Measurements from ENCODE around the gene PPM1B. TPM values are rescaled to one million over a fixed set of nuclear protein-coding genes. Genes with fewer than 3 reads are reported as not detected.
"Not testable (repeated sequence)": the region's sequence is repeated elsewhere in the genome, so short reads cannot be mapped to it uniquely, and the experiment has no call there.

The PPM1B gene
- total and polyA plus RNA-seq, 9 donors = 19.9 to 39.7 (median 28.0) TPM

DNA sequence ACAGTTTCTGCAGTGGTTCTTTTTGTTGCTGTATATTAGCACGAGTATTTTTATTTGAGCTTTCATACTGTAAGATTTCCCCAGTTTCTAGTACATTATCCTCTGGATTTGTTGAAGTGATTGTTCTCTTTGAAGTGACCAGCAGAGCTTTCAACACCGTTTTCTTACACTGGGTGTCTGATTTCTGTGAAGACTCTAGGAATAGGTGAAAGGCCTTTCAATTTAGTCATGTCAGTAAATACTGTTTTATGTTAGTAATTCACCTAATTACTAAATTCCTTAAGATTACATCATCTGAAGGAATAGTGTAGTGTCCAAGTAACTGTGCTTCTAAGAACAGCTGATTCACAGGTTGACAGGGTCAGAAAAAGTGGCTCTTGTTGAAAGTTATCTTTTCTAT, 2.3 kb downstream of the PPM1B start:
- no CpG with 5 or more reads among the region's 2 CpGs for WGBS (ENCODE audit: insufficient coverage)
- Histone ChIP-seq H3K27ac (ENCODE audit: low read length) (no peak overlapping the region), H3K36me3 (ENCODE audit: control insufficient read depth, insufficient read depth, low read length) (no peaks in the 10 kb centered on the region), H3K4me3 (ENCODE audit: low read length) (no peak overlapping the region), H3K9me3 (replicated peaks; ENCODE audit: control insufficient read depth, low read depth, low read length) (no peaks in the 10 kb centered on the region), H3K4me1 (ENCODE audit: control insufficient read depth, insufficient read depth, low read length) (peaks cover 3% of the 10 kb centered on the region), H3K27me3 (ENCODE audit: control insufficient read depth, insufficient read depth, low read length) (peaks cover 1% of the 10 kb centered on the region)
- DNase-seq = no peak

GRCh38 chr2:44171442-44171841, 2.8 kb downstream of the PPM1B start:
- H3K27me3 ChIP-seq (ENCODE audit: control insufficient read depth, insufficient read depth, low read length); H3K36me3 ChIP-seq (ENCODE audit: control insufficient read depth, insufficient read depth, low read length); DNase-seq; H3K9me3 ChIP-seq (replicated peaks; ENCODE audit: control insufficient read depth, low read depth, low read length); H3K27ac ChIP-seq (ENCODE audit: low read length); H3K4me3 ChIP-seq (ENCODE audit: low read length); H3K4me1 ChIP-seq (ENCODE audit: control insufficient read depth, insufficient read depth, low read length): not testable (repeated sequence)
- WGBS (ENCODE audit: insufficient coverage) = 88% methylated on average over 4 of the region's 8 CpGs

GRCh38 chr2:44172576-44172975, 3.9 kb downstream of the PPM1B start:
- Histone ChIP-seq H3K4me3 (ENCODE audit: low read length) (no peak overlapping the region), H3K9me3 (replicated peaks; ENCODE audit: control insufficient read depth, low read depth, low read length) (no peaks in the 10 kb centered on the region), H3K36me3 (ENCODE audit: control insufficient read depth, insufficient read depth, low read length) (no peaks in the 10 kb centered on the region), H3K4me1 (ENCODE audit: control insufficient read depth, insufficient read depth, low read length) (peaks cover 3% of the 10 kb centered on the region), H3K27me3 (ENCODE audit: control insufficient read depth, insufficient read depth, low read length) (no peaks in the 10 kb centered on the region), H3K27ac (ENCODE audit: low read length) (no peak overlapping the region)
- WGBS (ENCODE audit: insufficient coverage) = 100% methylated on average over 1 of the region's 4 CpGs
- no peak for DNase-seq

GRCh38 chr2:44178950-44179349, 10.3 kb downstream of the PPM1B start:
- no peak for DNase-seq
- Histone ChIP-seq H3K4me3 (ENCODE audit: low read length) (no peak overlapping the region), H3K4me1 (ENCODE audit: control insufficient read depth, insufficient read depth, low read length) (no peaks in the 10 kb centered on the region), H3K27ac (ENCODE audit: low read length) (no peak overlapping the region), H3K36me3 (ENCODE audit: control insufficient read depth, insufficient read depth, low read length) (no peaks in the 10 kb centered on the region), H3K9me3 (replicated peaks; ENCODE audit: control insufficient read depth, low read depth, low read length) (no peaks in the 10 kb centered on the region), H3K27me3 (ENCODE audit: control insufficient read depth, insufficient read depth, low read length) (no peaks in the 10 kb centered on the region)

GRCh38 chr2:44181648-44182047, 13.0 kb downstream of the PPM1B start:
- H3K4me3 ChIP-seq (ENCODE audit: low read length) = no peak overlapping the region
- 100% methylated on average over 2 of the region's 2 CpGs for WGBS (ENCODE audit: insufficient coverage)
- H3K4me1 ChIP-seq (ENCODE audit: control insufficient read depth, insufficient read depth, low read length) = no peaks in the 10 kb centered on the region
- H3K27ac ChIP-seq (ENCODE audit: low read length) = no peak overlapping the region
- H3K27me3 ChIP-seq (ENCODE audit: control insufficient read depth, insufficient read depth, low read length) = no peaks in the 10 kb centered on the region
- no peak for DNase-seq
- H3K36me3 ChIP-seq (ENCODE audit: control insufficient read depth, insufficient read depth, low read length) = no peaks in the 10 kb centered on the region
- no peaks in the 10 kb centered on the region for H3K9me3 ChIP-seq (replicated peaks; ENCODE audit: control insufficient read depth, low read depth, low read length)

DNA sequence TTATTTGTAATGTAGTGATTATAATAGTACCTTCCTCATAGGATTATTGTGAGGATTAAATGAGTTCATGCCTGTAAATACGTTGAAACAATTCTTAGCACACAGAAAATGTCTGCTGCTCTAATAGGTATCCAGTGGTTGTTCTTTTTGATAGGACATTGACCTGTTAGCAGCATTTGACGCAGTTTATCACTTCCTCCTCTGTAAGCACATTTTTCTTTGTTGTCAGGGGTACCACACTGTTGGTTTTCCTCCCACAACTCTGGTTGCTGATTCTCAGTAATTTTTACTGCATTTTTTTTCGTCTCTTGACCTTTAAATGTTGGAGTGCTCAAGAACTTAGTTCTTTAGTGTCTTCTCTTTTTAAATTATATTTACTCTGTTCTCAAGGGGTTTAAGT, 15.4 kb downstream of the PPM1B start:
- 100% methylated on average over 1 of the region's 3 CpGs for WGBS (ENCODE audit: insufficient coverage)
- DNase-seq = peak; percentile 21
- no peaks in the 10 kb centered on the region for H3K36me3 ChIP-seq (ENCODE audit: control insufficient read depth, insufficient read depth, low read length)
- H3K27me3 ChIP-seq (ENCODE audit: control insufficient read depth, insufficient read depth, low read length) = no peaks in the 10 kb centered on the region
- no peak overlapping the region for H3K4me3 ChIP-seq (ENCODE audit: low read length)
- H3K9me3 ChIP-seq (replicated peaks; ENCODE audit: control insufficient read depth, low read depth, low read length) = no peaks in the 10 kb centered on the region
- H3K4me1 ChIP-seq (ENCODE audit: control insufficient read depth, insufficient read depth, low read length) = no peaks in the 10 kb centered on the region
- H3K27ac ChIP-seq (ENCODE audit: low read length) = no peak overlapping the region

DNA sequence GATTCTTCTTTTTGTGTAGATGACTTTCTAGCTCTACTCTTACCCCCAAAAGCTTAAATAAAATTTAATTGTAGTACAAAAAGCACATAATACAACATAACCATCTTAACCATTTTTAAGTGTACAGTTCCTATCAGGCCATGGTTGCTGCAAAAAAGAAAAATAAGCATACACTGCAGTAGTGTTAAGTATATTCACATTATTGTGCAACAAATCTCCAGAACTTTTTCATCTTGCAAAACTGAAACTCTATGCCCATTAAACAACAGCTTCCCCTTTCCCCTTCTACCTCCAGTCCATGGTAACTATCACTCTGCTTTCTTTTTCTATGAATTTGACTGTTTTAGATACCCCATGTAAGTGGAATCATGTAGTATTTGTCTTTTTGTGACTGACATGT, 18.1 kb downstream of the PPM1B start:
- H3K27ac ChIP-seq (ENCODE audit: low read length) = no peak overlapping the region
- no peaks in the 10 kb centered on the region for H3K27me3 ChIP-seq (ENCODE audit: control insufficient read depth, insufficient read depth, low read length)
- no peaks in the 10 kb centered on the region for H3K9me3 ChIP-seq (replicated peaks; ENCODE audit: control insufficient read depth, low read depth, low read length)
- no peaks in the 10 kb centered on the region for H3K4me1 ChIP-seq (ENCODE audit: control insufficient read depth, insufficient read depth, low read length)
- H3K36me3 ChIP-seq (ENCODE audit: control insufficient read depth, insufficient read depth, low read length) = no peaks in the 10 kb centered on the region
- peak; percentile 7 for DNase-seq
- no peak overlapping the region for H3K4me3 ChIP-seq (ENCODE audit: low read length)

- Histone ChIP-seq H3K4me1 (ENCODE audit: control insufficient read depth, insufficient read depth, low read length) (no peaks in the 10 kb centered on the region), H3K27me3 (ENCODE audit: control insufficient read depth, insufficient read depth, low read length) (no peaks in the 10 kb centered on the region)
- no peak for DNase-seq
Measured at GRCh38 chr2:44187251-44187650, 18.6 kb downstream of the PPM1B start.

GRCh38 chr2:44188696-44189095, 20.0 kb downstream of the PPM1B start:
- no peak overlapping the region for H3K4me3 ChIP-seq (ENCODE audit: low read length)
- no peaks in the 10 kb centered on the region for H3K9me3 ChIP-seq (replicated peaks; ENCODE audit: control insufficient read depth, low read depth, low read length)
- H3K27me3 ChIP-seq (ENCODE audit: control insufficient read depth, insufficient read depth, low read length) = no peaks in the 10 kb centered on the region
- no peak overlapping the region for H3K27ac ChIP-seq (ENCODE audit: low read length)
- WGBS (ENCODE audit: insufficient coverage) = no CpG with 5 or more reads among the region's 3 CpGs
- no peak for DNase-seq
- H3K36me3 ChIP-seq (ENCODE audit: control insufficient read depth, insufficient read depth, low read length) = no peaks in the 10 kb centered on the region
- H3K4me1 ChIP-seq (ENCODE audit: control insufficient read depth, insufficient read depth, low read length) = no peaks in the 10 kb centered on the region

More at GRCh38 chr2:44187251-44187650, 18.6 kb downstream of the PPM1B start:
- Histone ChIP-seq H3K27ac (ENCODE audit: low read length) (no peak overlapping the region), H3K4me3 (ENCODE audit: low read length) (no peak overlapping the region), H3K9me3 (replicated peaks; ENCODE audit: control insufficient read depth, low read depth, low read length) (no peaks in the 10 kb centered on the region), H3K36me3 (ENCODE audit: control insufficient read depth, insufficient read depth, low read length) (no peaks in the 10 kb centered on the region)
- no CpG with 5 or more reads among the region's 4 CpGs for WGBS (ENCODE audit: insufficient coverage)

DNA sequence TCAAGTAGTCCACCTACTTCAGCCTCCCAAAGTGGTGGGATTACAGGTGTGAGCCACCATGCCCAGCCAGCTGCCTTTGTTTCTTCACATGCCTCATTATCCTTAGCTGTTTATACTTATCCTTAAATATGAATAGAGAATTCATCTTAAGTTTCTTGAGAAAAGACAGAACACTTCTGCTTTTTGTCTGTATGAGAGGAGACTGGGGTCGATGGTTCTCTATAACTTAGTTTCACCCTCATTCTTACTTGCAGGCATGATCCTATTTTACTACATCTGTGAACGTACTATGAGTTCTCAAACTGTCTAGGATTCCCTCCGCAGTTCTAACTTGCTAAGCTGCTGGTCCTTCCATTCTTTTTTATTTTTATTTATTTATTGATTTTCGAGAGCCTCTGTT, 20.4 kb downstream of the PPM1B start:
- WGBS (ENCODE audit: insufficient coverage) = no CpG with 5 or more reads among the region's 4 CpGs
- H3K27me3 ChIP-seq (ENCODE audit: control insufficient read depth, insufficient read depth, low read length) = no peaks in the 10 kb centered on the region
- H3K36me3 ChIP-seq (ENCODE audit: control insufficient read depth, insufficient read depth, low read length) = no peaks in the 10 kb centered on the region
- H3K4me3 ChIP-seq (ENCODE audit: low read length) = no peak overlapping the region
- H3K9me3 ChIP-seq (replicated peaks; ENCODE audit: control insufficient read depth, low read depth, low read length) = no peaks in the 10 kb centered on the region
- no peak for DNase-seq
- no peaks in the 10 kb centered on the region for H3K4me1 ChIP-seq (ENCODE audit: control insufficient read depth, insufficient read depth, low read length)
- no peak overlapping the region for H3K27ac ChIP-seq (ENCODE audit: low read length)

DNA sequence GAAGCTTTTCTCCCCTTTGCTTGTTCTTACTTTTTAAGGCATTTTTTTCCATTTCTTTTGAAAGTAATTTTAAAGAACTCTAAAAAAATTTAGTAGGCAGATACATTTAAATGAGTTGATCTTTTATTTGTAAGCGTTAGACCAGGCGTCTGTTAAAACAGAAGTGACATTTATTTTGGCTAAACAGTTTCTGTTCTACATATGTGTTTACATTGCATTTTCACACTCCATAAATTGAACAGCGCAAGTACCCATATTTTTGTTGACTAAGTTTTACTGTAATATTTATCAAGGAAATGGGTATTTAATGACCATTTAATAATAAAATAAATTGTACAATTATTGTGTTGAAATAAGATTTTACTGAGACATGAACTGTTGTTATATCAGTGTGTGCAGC, 21.9 kb downstream of the PPM1B start:
- no peaks in the 10 kb centered on the region for H3K27me3 ChIP-seq (ENCODE audit: control insufficient read depth, insufficient read depth, low read length)
- H3K4me1 ChIP-seq (ENCODE audit: control insufficient read depth, insufficient read depth, low read length) = no peaks in the 10 kb centered on the region
- no peaks in the 10 kb centered on the region for H3K9me3 ChIP-seq (replicated peaks; ENCODE audit: control insufficient read depth, low read depth, low read length)
- DNase-seq = no peak
- H3K4me3 ChIP-seq (ENCODE audit: low read length) = no peak overlapping the region
- H3K36me3 ChIP-seq (ENCODE audit: control insufficient read depth, insufficient read depth, low read length) = no peaks in the 10 kb centered on the region
- no peak overlapping the region for H3K27ac ChIP-seq (ENCODE audit: low read length)
- no CpG with 5 or more reads among the region's 3 CpGs for WGBS (ENCODE audit: insufficient coverage)

All from muscle of leg (tissue), 11 donors.